ENCODE data around the gene SORCS3.

Gene SORCS3

DNA sequence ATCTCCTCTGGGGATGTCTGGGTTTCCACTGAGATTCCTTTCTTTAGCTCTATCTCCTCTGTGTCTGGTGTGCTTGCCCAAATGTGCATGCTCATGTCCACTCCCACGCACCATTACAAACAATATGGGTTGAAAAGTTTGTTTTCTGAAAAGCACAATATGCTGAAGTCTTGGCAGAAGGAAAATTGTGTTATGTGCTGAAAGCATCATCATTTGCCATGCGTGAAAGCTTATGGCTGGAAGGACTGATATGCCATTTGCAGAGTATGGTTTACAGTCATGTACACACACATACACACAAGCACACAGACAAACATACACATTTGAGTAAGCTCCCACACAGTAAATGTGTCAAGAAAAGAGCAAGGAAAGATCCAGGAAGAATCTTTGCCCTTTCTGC is 231.6 kb downstream of the SORCS3 start:
- no peak for DNase-seq

GRCh38 chr10:104873161-104873560 is 232.1 kb downstream of the SORCS3 start:
- no peak for DNase-seq

GRCh38 chr10:104875561-104875960 is 234.5 kb downstream of the SORCS3 start:
- no peak for DNase-seq

DNA sequence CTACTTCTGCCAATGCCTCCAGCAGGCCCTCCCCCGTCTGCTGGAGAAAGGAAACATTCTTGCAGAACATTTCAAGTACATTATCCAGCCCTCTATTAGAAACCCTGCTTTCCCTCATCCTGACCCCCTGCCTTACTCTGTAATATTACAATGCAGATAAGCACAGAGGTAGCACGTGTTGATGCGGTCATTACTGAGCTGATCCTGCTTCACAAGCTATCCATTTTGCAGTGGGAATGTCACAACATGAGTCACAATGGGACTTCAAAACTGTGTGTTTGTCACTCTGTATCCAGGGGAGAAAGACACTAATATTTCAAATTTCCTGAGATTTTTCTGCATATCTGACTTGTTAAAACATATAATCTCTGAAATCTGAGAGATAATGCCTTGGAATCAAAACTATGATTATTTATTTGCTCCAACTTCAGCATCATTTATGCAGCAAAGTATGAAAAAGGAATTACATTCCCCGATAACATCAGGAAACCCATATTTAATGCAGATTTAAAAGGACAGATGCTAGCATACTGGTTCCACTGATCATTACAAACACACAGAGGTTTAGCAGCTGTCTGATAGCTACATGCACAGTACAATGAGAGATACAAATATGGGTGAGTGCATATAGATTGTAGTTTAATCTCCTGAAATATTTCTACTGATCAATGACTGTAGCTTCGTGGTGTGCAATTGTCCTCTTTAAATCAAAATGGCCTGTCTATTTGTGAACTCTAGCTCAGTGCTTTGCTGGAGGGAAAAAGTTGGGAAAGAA is 239.7 kb downstream of the SORCS3 start:
- no peak for DNase-seq

- DNase-seq = no peak
These were observed 240.7 kb downstream of the SORCS3 start for GRCh38 chr10:104881740-104882139.

- no peak for DNase-seq
These were observed 252.0 kb downstream of the SORCS3 start for GRCh38 chr10:104892879-104893617.

DNA sequence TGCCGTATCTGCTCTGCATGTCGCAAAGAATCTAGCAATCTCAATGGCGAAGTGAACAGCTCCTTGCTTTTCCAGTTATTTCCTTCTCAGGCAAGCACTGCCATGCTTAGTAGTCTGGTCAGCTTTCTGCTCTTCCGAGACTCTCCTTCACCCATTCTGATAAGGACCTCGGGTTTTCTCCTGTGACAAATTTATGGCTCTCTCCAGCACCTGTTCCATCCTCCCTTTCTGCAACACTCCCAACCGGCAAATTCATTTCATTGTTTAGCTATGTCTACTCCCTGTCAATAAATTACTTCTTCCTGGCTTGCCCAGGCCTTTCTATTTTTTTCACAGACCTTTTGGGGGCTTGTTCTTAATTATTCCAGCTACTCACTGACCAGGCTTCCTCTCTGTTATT is 252.6 kb downstream of the SORCS3 start:
- no peak for DNase-seq

DNA sequence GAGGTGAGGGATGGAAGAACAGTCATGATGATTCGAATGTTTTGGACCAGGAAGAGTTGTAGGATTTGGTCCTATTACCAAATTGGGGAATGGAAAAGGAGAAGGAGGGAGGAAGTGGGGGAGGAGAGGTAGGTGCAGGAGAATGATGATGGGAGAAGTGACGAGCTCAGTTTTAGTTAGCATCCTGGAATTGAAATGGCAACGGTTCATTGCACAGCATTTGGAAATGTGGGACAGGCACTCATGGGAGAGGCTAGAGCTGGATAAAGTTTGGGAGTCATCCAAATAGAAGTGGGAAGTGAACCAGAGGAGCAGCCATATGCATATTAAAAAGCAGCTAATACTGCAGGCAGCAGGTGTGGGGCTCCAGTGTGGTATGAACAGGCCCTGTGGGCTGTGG is 253.6 kb downstream of the SORCS3 start:
- DNase-seq = no peak

DNA sequence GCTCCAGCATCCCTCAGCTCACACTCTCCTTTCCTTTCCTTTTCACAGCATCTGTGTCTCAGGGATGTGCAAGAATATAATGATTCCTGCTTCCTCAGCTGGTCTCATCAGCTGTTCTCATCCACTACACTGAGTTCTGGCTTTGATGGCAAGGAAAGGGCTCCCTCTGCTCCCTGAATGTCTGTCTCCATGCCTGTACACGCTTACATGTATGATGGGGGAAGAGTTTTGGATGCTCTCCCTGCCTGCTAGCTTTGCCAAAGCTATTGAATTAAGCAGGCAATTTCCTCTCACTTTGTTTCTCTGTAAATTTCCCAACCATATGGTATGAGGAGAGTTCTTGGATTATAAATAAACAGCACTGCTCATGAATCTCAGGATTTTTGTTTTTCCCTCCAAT is 254.5 kb downstream of the SORCS3 start:
- no peak for DNase-seq

DNA sequence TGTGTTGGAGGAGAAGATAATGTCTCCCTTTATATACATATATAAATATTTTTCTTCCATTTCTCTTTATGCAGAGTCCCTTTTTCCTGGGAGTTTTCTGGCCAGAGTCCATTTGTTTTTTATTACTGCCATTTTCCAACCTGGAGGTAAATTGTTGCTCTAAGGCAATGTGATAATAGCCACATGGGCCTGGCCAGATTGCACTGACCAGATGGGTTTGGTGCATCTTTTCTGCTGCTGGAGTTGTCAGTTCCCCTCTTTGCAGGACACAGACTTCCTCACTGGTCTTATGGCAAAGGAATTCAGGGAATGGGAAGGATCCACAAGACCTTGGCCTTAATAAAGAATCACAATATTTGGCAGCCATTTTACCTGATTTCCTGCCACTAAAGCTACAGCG is 254.9 kb downstream of the SORCS3 start:
- no peak for DNase-seq

GRCh38 chr10:104897696-104898095 is 256.6 kb downstream of the SORCS3 start:
- DNase-seq = no peak

- no peak for DNase-seq
These were observed 258.7 kb downstream of the SORCS3 start for GRCh38 chr10:104899779-104900178.

DNA sequence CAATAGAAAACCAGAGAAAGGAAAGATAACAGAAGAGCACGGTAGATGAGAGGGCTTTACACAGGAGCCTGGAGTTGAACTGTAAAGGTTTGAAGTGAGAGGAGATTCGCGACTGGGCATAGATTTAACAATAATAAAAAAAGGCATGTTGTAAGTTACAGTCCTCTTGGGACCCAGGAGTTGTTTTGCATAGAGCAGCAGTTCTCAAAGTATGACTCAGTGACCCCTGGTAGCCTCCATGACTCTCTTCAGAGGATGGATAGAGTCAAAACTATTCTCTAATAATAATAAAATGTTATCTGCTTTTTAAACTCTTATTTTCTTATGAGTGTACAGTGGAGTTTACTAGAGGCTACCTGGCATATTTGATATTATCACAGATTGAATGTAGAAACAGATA is 262.3 kb downstream of the SORCS3 start:
- DNase-seq = no peak

DNA sequence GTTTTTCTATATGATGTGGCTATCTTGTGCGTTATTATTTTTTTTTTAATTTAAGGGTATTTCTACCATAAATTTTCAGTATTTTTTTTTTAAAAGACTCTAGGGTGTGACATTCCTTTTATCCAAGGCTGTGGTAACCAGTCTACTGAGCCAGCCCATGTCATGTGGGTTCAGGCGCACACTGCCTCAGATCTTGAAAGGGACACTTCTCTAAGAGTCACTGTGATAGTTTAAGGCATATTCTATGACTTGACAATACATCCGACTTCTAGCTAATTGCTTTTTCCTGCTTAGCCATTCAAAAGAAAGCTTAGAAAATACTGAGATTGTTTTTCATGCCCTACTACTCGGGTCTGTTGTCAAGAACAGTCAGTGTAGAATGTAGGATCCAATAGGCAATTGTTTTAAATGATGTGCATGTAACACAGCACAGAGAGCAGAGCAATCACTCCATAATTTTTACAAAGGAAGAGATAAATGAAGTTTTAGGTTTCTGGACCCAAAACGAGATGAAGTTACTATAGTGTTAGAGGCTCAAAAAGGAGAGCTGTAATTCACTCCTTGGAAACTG is 263.7 kb downstream of the SORCS3 start:
- DNase-seq = no peak

- no peak for DNase-seq
These were observed 265.0 kb downstream of the SORCS3 start for GRCh38 chr10:104906112-104906511.

- no peak for DNase-seq
These were observed 266.4 kb downstream of the SORCS3 start for GRCh38 chr10:104907521-104907920.

DNA sequence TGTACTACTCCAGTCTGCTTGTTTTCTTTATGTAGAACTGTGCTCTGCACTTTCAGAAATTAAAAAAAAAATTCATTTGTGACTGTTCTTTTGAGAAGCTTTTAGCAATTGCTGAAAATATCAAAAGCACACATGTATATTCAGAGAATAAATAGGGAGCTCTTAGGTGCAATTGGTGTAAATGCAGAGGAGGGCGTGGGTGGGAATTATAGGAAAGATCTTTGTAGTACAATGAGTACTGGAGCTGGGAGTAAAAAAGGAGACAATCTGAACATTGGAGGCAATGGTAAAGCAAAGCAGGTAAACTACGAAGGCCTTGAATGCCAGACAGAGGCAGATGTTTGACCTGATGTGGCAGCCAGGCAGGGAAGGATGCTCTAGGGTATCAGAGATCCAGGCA is 267.5 kb downstream of the SORCS3 start:
- no peak for DNase-seq

DNA sequence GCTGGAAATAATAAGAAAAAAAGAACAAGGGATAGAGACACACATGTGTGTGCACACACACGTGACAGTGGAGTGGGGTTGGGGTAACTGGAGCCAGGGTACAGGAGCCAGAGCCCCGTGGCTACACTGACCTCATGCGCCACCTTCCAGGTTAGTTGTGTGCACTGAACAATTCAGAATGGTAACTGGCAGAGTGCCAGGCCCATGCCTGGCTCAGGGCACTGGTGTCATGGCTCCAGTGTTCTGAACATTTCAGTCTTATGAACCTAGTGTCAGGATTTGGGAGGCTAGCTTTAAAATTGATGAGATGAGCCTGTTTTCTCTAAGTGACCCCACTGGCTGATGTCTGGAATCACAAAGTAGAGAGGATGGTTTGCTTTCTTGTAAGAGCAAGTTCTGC is 269.6 kb downstream of the SORCS3 start:
- no peak for DNase-seq

DNA sequence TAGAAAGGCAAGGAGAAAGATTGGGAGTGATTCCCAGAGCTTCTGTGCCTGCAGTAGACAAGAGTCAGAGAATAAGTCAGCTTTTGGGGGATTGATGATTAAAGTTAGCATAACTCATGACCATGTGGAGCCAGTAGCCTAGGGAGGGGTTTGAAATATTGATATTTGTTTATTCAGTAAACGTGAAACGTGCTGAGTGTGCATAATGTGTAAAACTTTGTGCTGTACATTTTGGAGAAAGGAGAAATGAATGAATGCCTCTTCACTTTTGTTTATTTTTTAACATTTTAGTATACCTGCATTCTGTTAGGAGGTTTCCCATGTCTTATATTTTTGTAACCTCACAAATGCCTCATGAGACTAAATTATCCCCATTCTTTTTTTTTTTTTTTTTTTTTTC is 272.3 kb downstream of the SORCS3 start:
- no peak for DNase-seq

- no peak for DNase-seq
These were observed 279.4 kb downstream of the SORCS3 start for GRCh38 chr10:104920476-104920875.

DNA sequence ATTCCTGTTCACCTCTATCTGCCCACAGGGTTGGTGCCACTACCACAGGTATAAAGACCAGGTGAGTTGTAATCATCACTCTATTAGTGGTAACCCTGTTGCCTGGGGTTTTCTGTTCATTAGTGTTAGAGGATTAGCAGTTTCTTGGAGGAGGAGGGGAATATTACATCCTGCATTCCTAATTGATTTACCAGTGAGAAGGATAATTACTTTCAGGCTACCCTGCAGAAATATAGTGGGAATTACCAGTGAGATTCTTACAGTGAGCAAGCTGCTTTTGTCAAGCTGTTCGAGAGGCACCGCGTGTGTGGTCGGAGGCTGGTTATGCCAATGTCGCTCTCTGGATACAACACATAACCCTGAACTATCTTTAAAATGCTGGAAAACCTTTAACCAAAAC is 280.7 kb downstream of the SORCS3 start:
- DNase-seq = no peak

- DNase-seq = no peak
These were observed 281.7 kb downstream of the SORCS3 start for GRCh38 chr10:104922810-104923209.

DNA sequence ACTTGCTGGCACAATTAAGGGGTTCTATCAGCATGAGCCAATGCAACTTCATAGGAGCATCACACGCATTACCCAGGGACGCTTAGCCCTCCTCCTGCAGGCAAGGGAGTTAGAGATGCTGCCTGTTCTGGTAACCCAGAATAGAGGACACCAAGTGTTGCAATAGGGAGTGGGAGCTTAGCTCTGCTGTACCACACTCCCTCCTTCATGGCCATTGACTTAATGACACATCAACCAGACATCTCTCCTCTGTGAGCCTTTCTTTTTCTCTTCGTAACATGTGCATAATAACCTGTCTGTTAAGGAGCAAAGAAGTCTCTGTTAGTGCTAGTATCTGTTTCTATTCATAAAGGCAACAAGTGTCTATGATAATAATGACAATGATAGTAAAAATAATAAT is 282.4 kb downstream of the SORCS3 start:
- no peak for DNase-seq

DNA sequence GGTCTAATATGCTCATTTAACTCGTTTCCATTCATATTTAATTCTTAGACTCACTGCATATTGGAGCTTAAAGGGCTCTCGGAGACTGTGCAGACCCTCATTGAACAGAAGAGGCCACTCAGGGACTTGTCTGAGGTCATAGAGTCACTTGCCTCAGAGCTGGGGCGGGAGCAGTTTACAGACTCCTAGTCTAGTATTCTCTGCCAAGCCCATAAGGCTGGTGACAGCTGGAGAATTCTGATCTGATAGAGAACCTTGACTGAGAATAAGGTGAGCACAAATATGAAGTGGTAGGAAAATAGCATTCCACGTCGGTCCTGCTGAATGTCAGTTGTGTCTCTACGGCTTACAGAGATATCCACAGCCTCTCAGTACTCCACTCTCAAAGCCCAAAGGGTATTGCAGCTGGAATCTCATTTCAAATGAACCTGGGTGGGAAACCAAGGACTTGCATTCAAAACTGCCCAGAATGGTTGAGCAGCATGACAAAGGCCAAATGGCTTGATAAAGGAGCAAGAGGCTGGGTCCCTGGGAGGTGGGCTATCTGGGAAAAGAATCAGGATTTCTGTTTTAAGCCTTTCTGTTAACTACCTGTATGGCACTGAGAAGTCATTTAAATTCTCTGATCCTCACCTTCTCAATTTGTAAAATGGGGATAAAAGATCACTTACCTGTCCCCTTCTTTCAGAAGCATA is 283.2 kb downstream of the SORCS3 start:
- DNase-seq = no peak
